Measurements from ENCODE around the gene SCT.
"Not testable (repeated sequence)": the region's sequence is repeated elsewhere in the genome, so short reads cannot be mapped to it uniquely, and the experiment has no call there.

The SCT gene, protein sequence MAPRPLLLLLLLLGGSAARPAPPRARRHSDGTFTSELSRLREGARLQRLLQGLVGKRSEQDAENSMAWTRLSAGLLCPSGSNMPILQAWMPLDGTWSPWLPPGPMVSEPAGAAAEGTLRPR

DNA sequence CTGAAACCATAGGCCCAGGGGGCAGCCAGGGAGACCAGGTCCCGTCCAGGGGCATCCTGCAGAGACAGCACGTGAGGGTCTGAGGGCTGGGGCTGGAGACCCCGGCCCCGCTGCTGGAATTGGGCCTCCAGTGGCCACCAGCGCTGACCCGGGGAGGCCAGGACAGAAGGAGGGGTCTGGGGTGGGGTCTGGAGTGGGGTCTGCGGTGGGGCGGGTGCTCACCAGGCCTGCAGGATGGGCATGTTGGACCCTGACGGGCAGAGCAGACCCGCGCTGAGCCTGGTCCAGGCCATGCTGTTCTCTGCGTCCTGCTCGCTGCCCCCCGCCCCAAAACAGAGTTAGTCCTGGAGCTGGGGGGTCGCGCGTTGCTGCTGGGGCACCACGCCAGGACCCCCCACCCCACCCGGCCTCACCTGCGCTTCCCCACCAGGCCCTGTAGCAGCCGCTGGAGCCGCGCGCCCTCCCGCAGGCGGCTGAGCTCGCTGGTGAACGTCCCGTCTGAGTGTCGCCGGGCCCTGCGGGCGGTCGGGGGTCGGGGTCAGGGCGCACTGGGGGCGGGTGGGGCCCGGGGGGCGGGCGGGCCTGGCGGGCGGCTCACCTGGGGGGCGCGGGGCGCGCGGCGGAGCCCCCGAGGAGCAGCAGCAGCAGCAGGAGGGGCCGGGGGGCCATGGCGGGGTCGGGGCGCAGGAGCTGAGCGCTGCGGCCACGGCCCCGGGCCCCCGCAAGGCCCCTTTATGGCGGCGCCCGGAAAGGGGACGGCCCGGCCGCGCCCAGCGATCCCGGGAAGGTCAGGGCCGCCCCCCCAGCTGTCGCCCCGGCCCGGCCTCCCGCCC lies at the start of gene SCT:
TSS of gene SCT (minus strand) at position 707 of the 833 bp plus-strand sequence. CDS start at position 669, 38 bp downstream.
- DNase-seq (ENCODE audit: low read depth): no peak

DNA sequence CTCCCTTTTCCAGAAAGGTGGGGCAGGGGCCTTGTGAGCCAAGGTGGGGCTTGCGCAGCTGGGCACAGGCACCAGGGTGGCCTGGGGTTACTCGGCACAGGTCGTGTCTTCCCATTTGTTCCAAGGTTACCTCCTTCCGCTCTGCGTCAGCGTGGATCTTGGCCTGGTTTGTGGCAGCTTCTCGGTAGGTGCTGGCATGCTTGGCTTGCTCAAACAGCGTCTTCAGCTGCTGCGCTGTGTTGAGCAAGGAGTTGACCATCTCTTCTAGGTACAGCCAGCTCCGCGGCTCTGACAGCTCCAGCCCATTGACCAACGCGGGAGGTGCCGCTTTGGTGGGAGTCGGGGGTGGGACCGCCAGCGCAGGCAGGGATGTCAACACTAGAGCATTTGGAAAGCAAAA lies 47.4 kb upstream of the SCT start:
- no peak for DNase-seq (ENCODE audit: low read depth)

DNA sequence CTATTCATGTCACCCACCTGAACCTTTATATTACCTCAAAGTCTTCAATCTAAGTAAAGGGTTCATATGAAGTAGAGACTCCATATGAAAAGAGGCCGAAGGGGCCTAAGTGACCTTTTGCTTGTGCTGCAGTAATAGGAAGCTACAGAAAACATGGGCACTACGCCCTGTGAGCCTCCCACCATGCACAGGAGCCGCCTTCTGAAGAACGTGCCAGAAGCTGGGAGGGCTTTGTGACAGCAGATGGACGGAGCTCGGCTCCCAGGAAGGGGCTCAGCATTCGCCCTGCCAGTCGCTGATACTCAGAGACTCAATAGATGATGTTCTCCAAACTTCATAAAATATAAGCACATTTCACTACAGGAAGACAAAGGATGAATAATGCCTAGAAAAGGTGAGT lies 46.9 kb upstream of the SCT start:
- DNase-seq (ENCODE audit: low read depth): no peak

DNA sequence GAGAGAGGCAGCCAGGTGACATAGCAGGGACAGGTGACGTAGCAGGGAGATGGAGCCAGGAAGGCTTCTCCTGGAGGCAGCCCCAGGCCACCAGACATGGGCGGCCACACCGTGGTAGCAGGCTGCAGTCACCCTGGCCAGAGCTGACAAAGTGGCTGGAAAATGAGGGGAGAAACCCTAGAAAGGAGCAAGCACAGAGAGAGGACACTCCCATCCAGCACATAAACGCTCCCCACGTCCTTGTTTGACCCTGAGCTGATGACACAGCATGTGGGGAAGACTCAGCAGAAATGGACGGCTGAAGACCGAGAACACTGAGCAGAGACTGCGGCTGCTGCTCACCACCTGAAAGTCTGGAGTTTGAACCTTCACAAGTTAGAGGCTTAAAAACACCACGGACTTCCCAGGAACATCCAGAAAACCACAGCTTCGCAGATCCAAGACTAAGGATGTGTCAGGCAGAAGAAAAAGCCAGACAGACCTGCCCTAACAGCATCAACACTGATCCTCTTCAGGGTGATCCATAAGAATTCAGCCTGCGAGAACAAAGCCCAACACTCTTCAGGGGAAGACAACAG lies 38.8 kb upstream of the SCT start:
- no peak for DNase-seq (ENCODE audit: low read depth)

DNA sequence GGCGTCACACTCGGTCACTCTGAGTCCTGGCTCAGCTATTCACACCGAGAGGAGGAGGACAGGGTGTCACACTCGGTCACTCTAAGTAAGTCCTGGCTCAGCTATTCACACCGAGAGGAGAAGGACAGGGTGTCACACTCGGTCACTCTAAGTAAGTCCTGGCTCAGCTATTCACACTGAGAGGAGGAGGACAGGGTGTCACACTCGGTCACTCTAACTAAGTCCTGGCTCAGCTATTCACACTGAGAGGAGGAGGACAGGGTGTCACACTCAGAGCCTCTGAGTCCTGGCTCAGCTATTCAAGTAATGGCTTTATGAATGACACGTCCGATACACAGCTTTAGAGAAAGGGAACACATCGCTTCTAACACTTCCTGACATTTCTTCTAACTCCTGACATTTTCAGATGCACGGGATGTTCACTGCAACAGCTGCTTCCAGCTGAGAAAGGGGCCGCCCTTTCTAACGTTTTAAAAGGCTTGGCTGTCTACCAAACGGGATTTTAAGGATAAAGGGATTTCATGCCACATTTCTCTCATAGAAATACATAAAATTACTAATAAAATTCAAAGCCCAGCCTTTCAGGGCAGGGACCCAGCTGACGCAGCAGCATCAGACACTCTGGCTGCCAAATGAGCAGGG lies 38.2 kb upstream of the SCT start:
- DNase-seq (ENCODE audit: low read depth): no peak

DNA sequence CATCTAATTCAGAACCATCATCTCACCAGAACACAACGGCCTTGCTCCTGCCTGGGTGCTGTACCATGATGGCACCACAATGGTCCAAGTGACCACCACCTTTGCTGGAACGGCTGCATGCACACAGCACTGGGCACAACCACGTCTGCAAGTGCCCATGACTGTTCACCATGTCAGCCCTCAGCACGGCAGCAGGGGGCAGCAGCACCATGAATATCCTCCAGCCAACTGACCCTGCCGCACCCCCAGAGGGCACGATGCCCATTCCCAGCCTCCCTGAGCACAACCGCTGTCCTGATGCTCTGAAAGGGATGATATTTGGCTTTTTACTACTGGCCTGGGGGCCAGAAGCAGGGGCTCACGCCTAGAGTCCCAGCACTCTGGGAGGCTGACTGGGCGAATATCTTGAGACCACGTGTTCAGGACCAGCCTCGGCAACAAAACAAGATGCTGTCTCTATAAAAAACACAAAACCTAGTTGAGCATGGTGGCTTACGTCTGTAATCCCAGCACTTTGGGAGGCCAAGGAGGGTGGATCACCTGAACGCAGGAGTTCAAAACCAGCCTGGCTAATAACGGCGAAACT lies 35.8 kb upstream of the SCT start:
- peak; percentile 42 for DNase-seq (ENCODE audit: low read depth)

DNA sequence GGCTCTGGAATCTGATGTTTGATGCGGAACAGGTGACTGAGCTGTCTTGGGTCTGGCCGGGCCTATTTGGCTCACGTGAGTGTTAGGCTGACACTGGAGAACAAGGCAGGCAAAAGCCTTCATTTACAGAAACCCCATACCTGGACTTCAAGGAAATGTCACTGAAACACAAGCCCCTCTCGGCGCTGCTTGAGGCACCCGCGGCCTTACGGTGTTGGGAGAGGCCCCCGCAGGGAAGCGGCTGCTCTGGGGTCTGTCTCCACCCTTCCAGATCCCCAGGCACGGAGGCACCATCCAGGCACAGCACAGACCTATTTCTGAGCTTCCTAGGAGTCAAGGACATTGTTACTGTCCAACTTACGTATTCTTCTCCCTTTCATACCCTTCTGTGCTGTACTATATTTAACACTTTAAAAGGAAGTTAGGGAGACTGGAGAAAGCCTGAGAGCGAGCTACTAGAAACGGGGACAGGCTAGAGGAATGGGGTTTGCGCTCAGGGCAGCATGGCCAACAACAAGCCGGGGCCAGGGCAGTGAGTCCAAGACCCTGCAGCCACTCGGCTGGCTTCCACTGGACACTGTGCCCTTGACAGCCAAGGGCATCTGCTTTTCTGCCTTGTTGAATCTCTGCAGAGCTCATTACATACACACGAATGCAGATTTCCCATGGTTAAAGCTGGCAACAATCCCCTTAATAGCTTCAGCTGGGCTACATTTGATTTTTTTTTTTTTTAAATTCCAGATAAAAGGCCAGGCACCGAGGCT lies 33.9 kb upstream of the SCT start:
- no peak for DNase-seq (ENCODE audit: low read depth)

DNA sequence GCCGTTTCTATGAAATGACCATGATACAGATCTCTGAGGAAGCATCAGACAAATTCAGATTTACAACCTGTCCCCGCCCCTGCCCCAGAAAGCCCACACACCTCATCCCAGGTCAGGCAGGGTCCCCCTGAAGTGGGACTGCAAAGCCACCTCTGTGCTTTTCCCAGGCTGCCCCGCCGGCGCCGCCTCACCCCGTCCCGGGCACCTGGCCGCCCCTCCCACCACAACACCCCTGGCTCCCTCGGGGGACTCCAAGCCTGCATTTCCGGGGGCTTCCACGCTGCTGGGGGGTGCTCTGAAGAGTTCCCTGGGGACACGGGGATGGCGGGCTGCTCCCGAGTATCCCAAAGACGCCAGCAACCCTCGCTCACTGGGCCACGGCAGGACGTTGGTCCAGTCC lies 33.3 kb upstream of the SCT start:
- no peak for DNase-seq (ENCODE audit: low read depth)

DNA sequence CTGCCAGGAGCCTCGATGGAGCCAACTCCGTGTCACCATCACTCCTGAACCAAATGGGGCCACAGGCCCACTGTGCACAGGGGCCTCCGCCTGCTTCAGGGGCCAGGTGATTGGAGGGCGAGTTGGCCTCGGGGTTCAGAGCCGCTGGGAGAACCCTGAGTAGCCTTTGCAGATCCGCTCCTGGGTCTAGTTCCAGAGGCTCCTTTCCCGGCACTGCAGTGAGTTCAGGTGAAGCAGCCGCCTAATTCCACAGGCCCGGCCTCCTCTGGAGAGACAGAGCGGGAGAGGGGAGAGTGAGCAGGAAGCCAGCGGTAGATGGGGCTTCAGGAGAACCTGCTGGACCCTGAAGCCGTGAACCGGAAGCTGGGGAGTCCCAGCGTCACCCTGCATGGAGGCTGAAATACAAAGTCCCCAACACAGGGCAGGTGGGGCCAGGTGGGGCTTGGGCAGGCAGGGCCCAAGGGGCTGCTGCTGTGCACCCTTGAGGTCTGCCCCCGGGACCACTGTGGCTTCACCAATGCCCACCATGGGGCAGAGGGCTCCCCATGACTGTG lies 32.6 kb upstream of the SCT start:
- DNase-seq (ENCODE audit: low read depth): no peak

DNA sequence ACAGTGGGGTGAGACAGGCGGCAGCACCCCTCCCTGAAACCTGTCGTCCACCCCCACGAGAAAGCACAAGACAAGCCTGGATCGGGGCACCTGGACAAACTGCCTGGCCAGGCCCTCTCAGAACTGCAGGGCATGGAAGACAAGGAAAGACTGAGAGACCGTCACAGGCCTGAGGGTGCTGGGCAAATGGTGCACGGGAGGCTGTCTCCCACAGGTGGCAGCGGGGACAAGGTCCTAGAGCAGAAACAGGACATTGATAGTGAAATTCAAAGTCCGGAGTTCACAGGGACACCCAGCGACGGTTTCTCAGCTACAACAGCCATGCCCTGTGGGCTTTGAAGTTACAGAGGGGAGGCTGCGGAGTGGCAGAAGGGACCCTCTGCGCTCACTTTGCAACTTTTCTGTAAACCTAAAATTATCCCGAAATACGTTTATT lies 30.7 kb upstream of the SCT start:
- no peak for DNase-seq (ENCODE audit: low read depth)

DNA sequence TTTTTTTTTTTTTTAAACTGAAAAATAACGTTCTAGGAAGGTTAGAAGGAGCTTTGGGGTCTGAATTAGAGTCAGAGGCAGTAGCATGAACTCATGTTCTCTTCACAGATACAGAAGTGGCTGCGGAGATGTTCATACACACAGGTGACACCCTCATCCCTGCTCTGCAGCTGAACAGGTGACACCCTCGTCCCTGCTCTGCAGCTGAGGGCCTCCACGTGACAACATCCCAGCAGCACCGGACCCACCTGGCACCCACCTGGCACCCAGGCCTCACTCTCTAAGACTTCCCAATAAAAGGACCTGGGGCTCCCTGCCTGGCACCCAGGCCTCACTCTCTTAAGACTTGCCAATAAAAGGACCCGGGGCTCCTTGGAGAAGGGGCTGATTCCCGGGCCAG lies 29.9 kb upstream of the SCT start:
- no peak for DNase-seq (ENCODE audit: low read depth)

DNA sequence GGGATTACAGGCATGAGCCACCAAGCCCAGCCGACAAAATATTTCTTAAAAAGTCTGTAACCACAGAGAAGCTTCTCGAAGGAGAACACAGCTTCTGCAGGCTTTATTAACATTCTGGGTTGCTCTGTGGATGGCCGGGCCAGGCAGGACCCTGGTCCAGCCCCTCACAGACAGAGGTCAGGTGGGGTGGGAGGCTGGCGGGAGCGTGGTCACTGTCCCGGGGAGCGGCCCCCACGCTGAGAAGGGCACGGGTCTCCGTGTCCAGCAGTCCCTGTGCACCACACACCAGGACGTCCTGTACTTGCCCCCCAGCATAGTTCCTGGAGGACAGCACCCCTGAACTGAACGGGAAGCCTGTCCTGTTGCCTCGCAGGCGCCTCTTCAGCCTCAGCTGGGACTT lies 29.4 kb upstream of the SCT start:
- DNase-seq (ENCODE audit: low read depth): no peak

DNA sequence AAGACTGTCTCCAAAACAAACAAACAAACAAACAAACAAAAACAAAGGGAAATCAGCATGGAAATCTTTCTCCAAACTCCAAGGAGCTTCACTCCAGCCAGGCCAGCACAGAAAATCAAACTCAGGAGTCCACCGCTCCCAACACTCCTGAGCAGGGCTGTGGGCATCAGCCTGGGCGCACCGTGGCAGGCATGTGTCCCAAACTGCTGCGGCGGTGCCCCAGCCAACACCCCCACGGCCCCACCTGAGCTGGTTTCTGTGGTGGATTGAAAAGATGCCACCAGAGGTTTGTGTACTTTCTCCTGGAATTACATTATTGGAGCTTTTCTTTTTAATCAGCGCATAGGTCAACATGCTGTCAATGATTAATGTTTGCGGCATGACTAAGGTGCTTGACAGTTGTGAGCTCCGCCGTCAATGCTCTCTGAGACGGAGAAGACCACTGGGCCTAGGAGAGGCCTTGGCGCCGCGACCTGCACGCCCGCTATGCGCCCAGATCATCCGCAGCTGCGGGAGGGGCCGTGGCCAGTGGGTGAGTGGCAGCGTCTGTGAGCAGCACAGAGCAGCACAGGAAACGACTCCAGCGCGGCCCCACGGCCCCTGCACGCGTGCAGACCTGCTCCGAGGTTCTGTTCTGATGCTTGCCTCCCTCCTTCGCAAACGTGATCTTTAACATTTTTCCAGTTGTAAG lies 28.2 kb upstream of the SCT start:
- DNase-seq (ENCODE audit: low read depth): no peak

DNA sequence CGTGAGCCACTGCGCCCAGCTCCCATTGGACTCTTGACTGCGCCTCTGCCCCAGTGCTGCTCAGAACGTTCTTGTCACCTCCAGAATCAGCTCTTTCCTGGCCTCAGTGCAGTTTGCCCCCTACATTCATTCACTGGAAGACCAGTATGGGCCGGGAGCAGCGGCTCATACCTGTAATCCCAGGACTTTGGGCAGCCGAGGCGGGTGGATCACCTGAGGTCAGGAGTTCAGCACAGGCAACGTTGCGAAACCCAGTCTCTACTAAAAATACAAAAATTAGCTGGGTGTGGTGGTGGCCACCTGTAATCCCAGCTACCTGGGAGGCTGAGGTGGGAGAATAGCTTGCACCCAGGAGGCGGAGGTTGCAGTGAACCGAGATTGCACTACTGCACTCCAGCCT lies 27.5 kb upstream of the SCT start:
- DNase-seq (ENCODE audit: low read depth): not testable (repeated sequence)

DNA sequence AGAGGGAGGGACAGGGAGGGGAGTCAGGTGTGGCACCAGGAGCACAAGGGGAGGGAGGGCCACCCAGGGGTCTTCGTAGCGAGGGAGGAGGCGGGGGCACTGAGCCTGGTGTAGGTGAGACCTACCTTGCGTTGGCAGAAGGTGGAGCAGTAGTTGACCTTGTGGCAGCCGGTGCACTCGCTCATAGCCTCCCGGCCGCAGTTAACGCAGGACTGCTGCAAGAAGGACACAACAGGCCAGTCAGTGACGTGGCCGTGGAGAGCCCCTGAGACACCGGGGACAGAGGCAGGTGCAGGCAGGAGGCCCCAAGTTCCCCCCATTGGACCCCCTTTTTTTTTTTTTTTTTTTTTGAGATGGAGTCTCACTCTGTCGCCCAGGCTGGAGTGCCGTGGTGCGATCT lies 26.9 kb upstream of the SCT start:
- DNase-seq (ENCODE audit: low read depth): no peak

DNA sequence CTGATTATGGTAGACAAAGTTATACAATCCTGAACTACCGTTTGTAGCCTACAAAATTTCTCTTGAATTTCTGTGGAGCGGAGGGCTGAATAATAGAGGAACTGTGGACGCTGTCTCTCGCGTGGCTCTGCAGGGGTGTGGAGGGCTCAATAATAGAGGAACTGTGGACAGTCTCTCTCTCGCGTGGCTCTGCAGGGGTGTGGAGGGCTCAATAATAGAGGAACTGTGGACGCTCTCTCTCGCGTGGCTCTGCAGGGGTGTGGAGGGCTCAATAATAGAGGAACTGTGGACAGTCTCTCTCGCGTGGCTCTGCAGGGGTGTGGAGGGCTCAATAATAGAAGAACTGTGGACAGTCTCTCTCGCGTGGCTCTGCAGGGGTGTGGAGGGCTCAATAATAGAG lies 26.2 kb upstream of the SCT start:
- not testable (repeated sequence) for DNase-seq (ENCODE audit: low read depth)

DNA sequence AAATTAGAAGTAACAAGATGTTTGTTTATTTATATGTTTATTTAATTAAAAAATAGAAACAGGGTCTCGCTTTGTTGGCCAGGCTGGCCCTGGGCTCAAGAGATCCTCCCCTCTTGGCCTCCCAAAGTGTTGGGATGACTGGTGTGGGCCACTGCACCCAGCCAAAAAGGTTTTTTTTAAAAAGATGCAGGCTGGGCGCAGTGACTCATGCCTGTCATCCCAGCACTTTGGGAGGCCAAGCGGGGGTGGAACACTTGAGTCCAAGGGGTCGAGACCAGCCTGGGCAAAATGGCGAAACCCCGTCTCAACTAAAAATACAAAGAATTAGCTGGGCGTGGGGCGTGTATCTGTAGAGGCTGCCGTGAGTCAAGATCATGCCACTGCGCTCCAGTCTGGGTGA lies 23.5 kb upstream of the SCT start:
- DNase-seq (ENCODE audit: low read depth): no peak

DNA sequence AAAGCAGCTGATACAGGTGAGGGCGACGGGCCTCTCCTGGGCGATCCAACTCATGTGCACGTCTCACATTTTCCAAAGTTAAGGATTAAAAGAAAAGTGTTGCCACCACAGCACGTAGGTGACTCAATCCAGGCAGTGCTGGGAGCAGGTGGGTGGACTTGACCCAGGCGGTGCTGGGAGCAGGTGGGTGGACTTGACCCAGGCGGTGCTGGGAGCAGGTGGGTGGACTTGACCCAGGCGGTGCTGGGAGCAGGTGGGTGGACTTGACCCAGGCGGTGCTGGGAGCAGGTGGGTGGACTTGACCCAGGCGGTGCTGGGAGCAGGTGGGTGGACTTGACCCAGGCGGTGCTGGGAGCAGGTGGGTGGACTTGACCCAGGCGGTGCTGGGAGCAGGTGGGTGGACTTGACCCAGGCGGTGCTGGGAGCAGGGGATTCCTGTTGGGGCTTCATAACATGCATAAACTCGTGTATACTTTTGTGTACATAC lies 20.7 kb upstream of the SCT start:
- not testable (repeated sequence) for DNase-seq (ENCODE audit: low read depth)

DNA sequence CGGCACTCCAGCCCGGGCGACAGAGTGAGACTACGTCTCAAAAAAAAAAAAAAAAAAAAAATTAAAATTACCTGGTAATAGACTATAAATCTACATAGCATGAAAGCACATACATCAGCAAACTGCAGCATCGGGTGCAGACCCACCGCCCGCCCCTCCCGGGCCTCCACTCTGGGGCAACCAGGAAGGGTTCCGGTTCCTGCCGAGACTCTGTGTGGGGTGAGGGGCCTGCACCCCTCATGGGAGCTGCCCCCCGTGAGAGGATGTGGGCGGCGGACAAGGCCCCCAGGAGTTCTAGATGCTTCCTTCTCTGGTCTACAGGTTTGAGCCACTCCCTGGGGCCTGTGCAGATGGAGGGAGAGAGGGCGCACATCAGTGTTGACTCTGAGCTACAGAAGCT lies 19.2 kb upstream of the SCT start:
- no peak for DNase-seq (ENCODE audit: low read depth)

DNA sequence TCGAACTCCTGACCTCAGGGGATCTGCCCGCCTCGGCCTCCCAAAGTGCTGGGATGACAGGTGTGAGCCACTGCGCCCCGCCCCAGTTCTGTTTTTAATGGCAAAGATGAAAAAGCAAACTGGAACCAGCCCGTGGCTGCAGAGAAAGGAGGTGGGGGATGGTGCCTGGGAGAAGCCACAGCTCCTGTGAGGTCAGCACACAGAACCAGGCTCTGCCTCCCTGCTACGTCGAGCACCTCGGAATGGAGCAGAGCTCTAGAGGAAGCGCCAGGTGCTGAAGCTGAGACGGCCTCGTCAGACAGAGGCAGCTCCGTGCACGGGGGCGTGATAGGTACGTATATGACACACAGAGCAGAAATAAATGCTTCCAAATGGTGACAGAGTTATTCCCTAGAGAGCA lies 18.6 kb upstream of the SCT start:
- no peak for DNase-seq (ENCODE audit: low read depth)
